ENCODE measurements around the gene NWD2.

NWD2 gene

GRCh38 chr4:37423310-37423709 lies 178.8 kb downstream of the NWD2 start:
- Histone ChIP-seq H3K4me1 (ENCODE audit: control insufficient read depth, insufficient read depth, low read length, unreplicated experiment) (no peaks in the 10 kb centered on the region), H2AFZ (ENCODE audit: low read length, unreplicated experiment) (no peak overlapping the region), H3K79me2 (ENCODE audit: control insufficient read depth, insufficient read depth, low read length, unreplicated experiment) (no peaks in the 10 kb centered on the region), H3K27me3 (ENCODE audit: insufficient read depth, low read length) (peaks cover 5% of the 10 kb centered on the region; the same call in 1 of the 2 replicates), H3K27ac (ENCODE audit: low read depth, low read length) (no peak overlapping the region), H3K4me3 (ENCODE audit: low read depth, low read length) (no peak overlapping the region), H3K36me3 (ENCODE audit: insufficient read depth, low read length) (no peaks in the 10 kb centered on the region)

GRCh38 chr4:37424753-37425152 lies 180.2 kb downstream of the NWD2 start:
- peaks cover 5% of the 10 kb centered on the region; the same call in 1 of the 2 replicates for H3K27me3 ChIP-seq (ENCODE audit: insufficient read depth, low read length)
- H3K27ac ChIP-seq (ENCODE audit: low read depth, low read length) = no peak overlapping the region
- H3K79me2 ChIP-seq (ENCODE audit: control insufficient read depth, insufficient read depth, low read length, unreplicated experiment) = no peaks in the 10 kb centered on the region
- no peak overlapping the region for H2AFZ ChIP-seq (ENCODE audit: low read length, unreplicated experiment)
- H3K4me3 ChIP-seq (ENCODE audit: low read depth, low read length) = no peak overlapping the region
- no peaks in the 10 kb centered on the region for H3K4me1 ChIP-seq (ENCODE audit: control insufficient read depth, insufficient read depth, low read length, unreplicated experiment)
- no peaks in the 10 kb centered on the region for H3K36me3 ChIP-seq (ENCODE audit: insufficient read depth, low read length)

- H3K4me1 ChIP-seq (ENCODE audit: control insufficient read depth, insufficient read depth, low read length, unreplicated experiment) = no peaks in the 10 kb centered on the region
- H3K27ac ChIP-seq (ENCODE audit: low read depth, low read length) = no peak overlapping the region
These were observed 181.3 kb downstream of the NWD2 start for GRCh38 chr4:37425857-37426256.

GRCh38 chr4:37427193-37427592 lies 182.7 kb downstream of the NWD2 start:
- H3K36me3 ChIP-seq (ENCODE audit: insufficient read depth, low read length) = no peaks in the 10 kb centered on the region
- peaks cover 18% of the 10 kb centered on the region; the same call in 1 of the 2 replicates for H3K27me3 ChIP-seq (ENCODE audit: insufficient read depth, low read length)
- no peaks in the 10 kb centered on the region for H3K4me1 ChIP-seq (ENCODE audit: control insufficient read depth, insufficient read depth, low read length, unreplicated experiment)
- H3K79me2 ChIP-seq (ENCODE audit: control insufficient read depth, insufficient read depth, low read length, unreplicated experiment) = no peaks in the 10 kb centered on the region
- H2AFZ ChIP-seq (ENCODE audit: low read length, unreplicated experiment) = no peak overlapping the region
- no peak overlapping the region for H3K27ac ChIP-seq (ENCODE audit: low read depth, low read length)
- H3K4me3 ChIP-seq (ENCODE audit: low read depth, low read length) = no peak overlapping the region

More at GRCh38 chr4:37425857-37426256, 181.3 kb downstream of the NWD2 start:
- no peak overlapping the region for H2AFZ ChIP-seq (ENCODE audit: low read length, unreplicated experiment)
- H3K27me3 ChIP-seq (ENCODE audit: insufficient read depth, low read length) = peaks cover 14% of the 10 kb centered on the region; the same call in 1 of the 2 replicates
- no peak overlapping the region for H3K4me3 ChIP-seq (ENCODE audit: low read depth, low read length)
- H3K36me3 ChIP-seq (ENCODE audit: insufficient read depth, low read length) = no peaks in the 10 kb centered on the region
- H3K79me2 ChIP-seq (ENCODE audit: control insufficient read depth, insufficient read depth, low read length, unreplicated experiment) = no peaks in the 10 kb centered on the region

- H3K4me1 ChIP-seq (ENCODE audit: control insufficient read depth, insufficient read depth, low read length, unreplicated experiment) = no peaks in the 10 kb centered on the region
These were observed 185.4 kb downstream of the NWD2 start for GRCh38 chr4:37429906-37430305.

GRCh38 chr4:37430718-37431416 lies 186.3 kb downstream of the NWD2 start:
- H3K4me1 ChIP-seq (ENCODE audit: control insufficient read depth, insufficient read depth, low read length, unreplicated experiment) = no peaks in the 10 kb centered on the region
- no peaks in the 10 kb centered on the region for H3K79me2 ChIP-seq (ENCODE audit: control insufficient read depth, insufficient read depth, low read length, unreplicated experiment)
- no peak overlapping the region for H3K27ac ChIP-seq (ENCODE audit: low read depth, low read length)
- H3K27me3 ChIP-seq (ENCODE audit: insufficient read depth, low read length) = peaks cover 31% of the 10 kb centered on the region
- H3K4me3 ChIP-seq (ENCODE audit: low read depth, low read length) = no peak overlapping the region
- H2AFZ ChIP-seq (ENCODE audit: low read length, unreplicated experiment) = no peak overlapping the region
- H3K36me3 ChIP-seq (ENCODE audit: insufficient read depth, low read length) = no peaks in the 10 kb centered on the region

More at GRCh38 chr4:37429906-37430305, 185.4 kb downstream of the NWD2 start:
- Histone ChIP-seq H3K4me3 (ENCODE audit: low read depth, low read length) (no peak overlapping the region), H3K27me3 (ENCODE audit: insufficient read depth, low read length) (peaks cover 26% of the 10 kb centered on the region), H3K27ac (ENCODE audit: low read depth, low read length) (no peak overlapping the region), H3K79me2 (ENCODE audit: control insufficient read depth, insufficient read depth, low read length, unreplicated experiment) (no peaks in the 10 kb centered on the region), H2AFZ (ENCODE audit: low read length, unreplicated experiment) (no peak overlapping the region), H3K36me3 (ENCODE audit: insufficient read depth, low read length) (no peaks in the 10 kb centered on the region)

- Histone ChIP-seq H3K36me3 (ENCODE audit: insufficient read depth, low read length) (no peaks in the 10 kb centered on the region), H3K4me3 (ENCODE audit: low read depth, low read length) (no peak overlapping the region), H3K79me2 (ENCODE audit: control insufficient read depth, insufficient read depth, low read length, unreplicated experiment) (no peaks in the 10 kb centered on the region), H3K4me1 (ENCODE audit: control insufficient read depth, insufficient read depth, low read length, unreplicated experiment) (no peaks in the 10 kb centered on the region), H3K27me3 (ENCODE audit: insufficient read depth, low read length) (peaks cover 33% of the 10 kb centered on the region), H3K27ac (ENCODE audit: low read depth, low read length) (no peak overlapping the region), H2AFZ (ENCODE audit: low read length, unreplicated experiment) (no peak overlapping the region)
These were observed 186.8 kb downstream of the NWD2 start for GRCh38 chr4:37431417-37431743.

- H3K36me3 ChIP-seq (ENCODE audit: insufficient read depth, low read length) = no peaks in the 10 kb centered on the region
- H3K27me3 ChIP-seq (ENCODE audit: insufficient read depth, low read length) = peaks cover 47% of the 10 kb centered on the region
- H3K79me2 ChIP-seq (ENCODE audit: control insufficient read depth, insufficient read depth, low read length, unreplicated experiment) = no peaks in the 10 kb centered on the region
- no peak overlapping the region for H3K27ac ChIP-seq (ENCODE audit: low read depth, low read length)
- no peaks in the 10 kb centered on the region for H3K4me1 ChIP-seq (ENCODE audit: control insufficient read depth, insufficient read depth, low read length, unreplicated experiment)
- no peak overlapping the region for H2AFZ ChIP-seq (ENCODE audit: low read length, unreplicated experiment)
- H3K4me3 ChIP-seq (ENCODE audit: low read depth, low read length) = no peak overlapping the region
These were observed 189.9 kb downstream of the NWD2 start for GRCh38 chr4:37434469-37434868.

GRCh38 chr4:37436546-37436945 lies 192.0 kb downstream of the NWD2 start:
- Histone ChIP-seq H3K4me3 (ENCODE audit: low read depth, low read length) (no peak overlapping the region), H3K27me3 (ENCODE audit: insufficient read depth, low read length) (peaks cover 53% of the 10 kb centered on the region), H3K4me1 (ENCODE audit: control insufficient read depth, insufficient read depth, low read length, unreplicated experiment) (no peaks in the 10 kb centered on the region), H3K27ac (ENCODE audit: low read depth, low read length) (no peak overlapping the region), H3K36me3 (ENCODE audit: insufficient read depth, low read length) (no peaks in the 10 kb centered on the region), H3K79me2 (ENCODE audit: control insufficient read depth, insufficient read depth, low read length, unreplicated experiment) (no peaks in the 10 kb centered on the region), H2AFZ (ENCODE audit: low read length, unreplicated experiment) (no peak overlapping the region)

- Histone ChIP-seq H3K79me2 (ENCODE audit: control insufficient read depth, insufficient read depth, low read length, unreplicated experiment) (no peaks in the 10 kb centered on the region), H3K4me3 (ENCODE audit: low read depth, low read length) (no peak overlapping the region), H2AFZ (ENCODE audit: low read length, unreplicated experiment) (no peak overlapping the region), H3K36me3 (ENCODE audit: insufficient read depth, low read length) (no peaks in the 10 kb centered on the region), H3K4me1 (ENCODE audit: control insufficient read depth, insufficient read depth, low read length, unreplicated experiment) (no peaks in the 10 kb centered on the region), H3K27me3 (ENCODE audit: insufficient read depth, low read length) (peaks cover 56% of the 10 kb centered on the region), H3K27ac (ENCODE audit: low read depth, low read length) (no peak overlapping the region)
These were observed 192.6 kb downstream of the NWD2 start for GRCh38 chr4:37437163-37437562.

GRCh38 chr4:37438564-37439279 lies 194.2 kb downstream of the NWD2 start:
- Histone ChIP-seq H3K27me3 (ENCODE audit: insufficient read depth, low read length) (peaks cover 49% of the 10 kb centered on the region), H3K4me1 (ENCODE audit: control insufficient read depth, insufficient read depth, low read length, unreplicated experiment) (no peaks in the 10 kb centered on the region), H3K36me3 (ENCODE audit: insufficient read depth, low read length) (no peaks in the 10 kb centered on the region), H3K79me2 (ENCODE audit: control insufficient read depth, insufficient read depth, low read length, unreplicated experiment) (no peaks in the 10 kb centered on the region), H3K4me3 (ENCODE audit: low read depth, low read length) (no peak overlapping the region), H3K27ac (ENCODE audit: low read depth, low read length) (no peak overlapping the region), H2AFZ (ENCODE audit: low read length, unreplicated experiment) (no peak overlapping the region)
